ENCODE results near the gene CDK19.
"Not testable (repeated sequence)": the region's sequence is repeated elsewhere in the genome, so short reads cannot be mapped to it uniquely, and the experiment has no call there.

Gene CDK19

GRCh38 chr6:110809792-110810191, 5.5 kb downstream of the CDK19 start:
- POLR2A ChIA-PET = no interaction called here
- CTCF ChIA-PET = interaction anchor here (0.8 to 2.4 kb wide), 7 partner anchors 9 to 127 kb away, joined by 3 to 9 read pairs (median 4); no protein-coding TSS in a partner anchor
- no peak for TF ChIP-seq CTCF (IDR thresholded peaks at IDR 0.05; ENCODE audit: control extremely low read depth, extremely low read depth, low read depth, missing control alignments)
- DNase-seq (ENCODE audit: extremely low spot score) = no peak

GRCh38 chr6:110802175-110802574, 13.1 kb downstream of the CDK19 start:
- CTCF ChIA-PET = interaction anchor here (1.1 kb wide), 1 partner anchor 16 kb away, joined by 4 read pairs; no protein-coding TSS in a partner anchor
- POLR2A ChIA-PET; DNase-seq (ENCODE audit: extremely low spot score): not testable (repeated sequence)

DNA sequence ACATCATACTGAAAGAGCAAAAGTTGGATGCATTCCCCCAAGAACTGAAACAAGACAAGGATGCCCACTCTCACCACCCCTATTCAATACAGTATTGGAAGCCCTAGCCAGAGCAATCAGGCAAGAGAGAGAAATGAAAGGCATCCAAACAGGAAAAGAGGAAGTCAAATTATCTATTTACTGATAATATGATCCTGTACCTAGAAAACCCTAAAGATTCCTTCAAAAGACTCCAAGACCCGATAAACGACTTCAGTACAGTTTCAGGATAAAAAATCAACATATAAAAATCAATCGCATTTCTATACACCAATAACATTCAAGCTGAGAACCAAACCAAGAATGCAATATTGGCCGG, 14.5 kb downstream of the CDK19 start:
- no peak for DNase-seq (ENCODE audit: extremely low spot score)
- ChIA-PET POLR2A (no interaction called here), CTCF (interaction anchor here (0.8 to 1.4 kb wide), 2 partner anchors 10 to 113 kb away, joined by 3 read pairs; no protein-coding TSS in a partner anchor)
- TF ChIP-seq CTCF (IDR thresholded peaks at IDR 0.05; ENCODE audit: control extremely low read depth, extremely low read depth, low read depth, missing control alignments) = no peak

GRCh38 chr6:110800196-110800838, 15.0 kb downstream of the CDK19 start:
- ChIA-PET CTCF (interaction anchor here (0.8 to 1.4 kb wide), 2 partner anchors 10 to 113 kb away, joined by 3 read pairs; no protein-coding TSS in a partner anchor), POLR2A (no interaction called here)

GRCh38 chr6:110799655-110800054, 15.6 kb downstream of the CDK19 start:
- ChIA-PET POLR2A (no interaction called here), CTCF (interaction anchor here (1.1 to 1.7 kb wide), 2 partner anchors 10 to 50 kb away, joined by 3 to 5 read pairs; no protein-coding TSS in a partner anchor)
- DNase-seq (ENCODE audit: extremely low spot score) = no peak
- TF ChIP-seq CTCF (IDR thresholded peaks at IDR 0.05; ENCODE audit: control extremely low read depth, extremely low read depth, low read depth, missing control alignments) = no peak

More at GRCh38 chr6:110800196-110800838, 15.0 kb downstream of the CDK19 start:
- no peak for DNase-seq (ENCODE audit: extremely low spot score)
- no peak for TF ChIP-seq CTCF (IDR thresholded peaks at IDR 0.05; ENCODE audit: control extremely low read depth, extremely low read depth, low read depth, missing control alignments)

GRCh38 chr6:110799189-110799588, 16.1 kb downstream of the CDK19 start:
- POLR2A ChIA-PET = no interaction called here
- no peak for DNase-seq (ENCODE audit: extremely low spot score)
- CTCF ChIA-PET = interaction anchor here (1.1 to 1.7 kb wide), 2 partner anchors 11 to 49 kb away, joined by 3 to 5 read pairs; no protein-coding TSS in a partner anchor
- no peak for TF ChIP-seq CTCF (IDR thresholded peaks at IDR 0.05; ENCODE audit: control extremely low read depth, extremely low read depth, low read depth, missing control alignments)

DNA sequence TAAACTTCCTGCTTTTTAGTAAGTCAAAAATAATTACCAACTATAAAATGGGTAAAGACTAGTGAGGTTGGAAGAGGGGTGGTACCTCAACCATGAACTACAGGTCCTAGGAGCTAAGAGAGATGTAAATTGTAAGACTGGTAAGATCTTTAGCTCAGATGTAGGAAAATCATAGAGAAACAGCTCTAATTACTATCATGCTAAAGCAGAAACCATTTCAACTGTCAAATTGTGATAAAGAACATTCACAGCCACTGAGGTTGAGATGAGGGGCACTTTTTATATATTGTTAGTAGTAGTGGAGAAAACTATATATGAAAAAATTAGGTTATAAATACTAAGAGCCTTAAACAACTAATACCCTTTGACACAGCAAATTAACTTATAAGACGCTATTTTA, 20.0 kb downstream of the CDK19 start:
- TF ChIP-seq CTCF (IDR thresholded peaks at IDR 0.05; ENCODE audit: control extremely low read depth, extremely low read depth, low read depth, missing control alignments) = no peak
- ChIA-PET POLR2A (interaction anchor here (0.6 kb wide), 1 partner anchor 201 kb away, joined by 3 read pairs; no protein-coding TSS in a partner anchor), CTCF (no interaction called here)
- no peak for DNase-seq (ENCODE audit: extremely low spot score)
